Right lobe of liver (tissue), 6 donors: ENCODE measurements around the gene ADCY9. TPM values are rescaled to one million over a fixed set of nuclear protein-coding genes. Genes with fewer than 3 reads are reported as not detected.
A peak's percentile ranks its signal among the peaks of the same experiment; 100 is the strongest.
"Not testable (repeated sequence)": the region's sequence is repeated elsewhere in the genome, so short reads cannot be mapped to it uniquely, and the experiment has no call there.

Experiments used
- ATAC-seq, 4 donors: fragments of 200-7000 bp; cut with Tn5 transposase; one replicate each; pipeline ENCODE4 v1.9.1; 2020; ENCODE audit warnings: mild to moderate bottlenecking in 4 of 4, moderate library complexity in 4 of 4
- DNase-seq, 3 donors: peaks; one replicate each; pipeline ENCODE4 v3.0.0-alpha.2; 2020
- H3K27ac ChIP-seq, 3 donors: fragments of 200-600 bp; one replicate each; pipeline ENCODE4 v1.8.0; 2022
- H3K27me3 ChIP-seq, 2 donors: fragments of 200-600 bp; one replicate each; pipeline ENCODE4 v1.8.0; 2022
- H3K36me3 ChIP-seq, 4 donors: fragments of 200-600 bp; sonication (generic) in 1 of 4; one replicate each; pipeline versions ENCODE4 v1.5.1 to v1.8.0; 2017 to 2022; ENCODE audit warnings: control low read depth in 1 of 4
- H3K4me1 ChIP-seq, 4 donors: fragments of 200-600 bp; sonication (generic) in 1 of 4; one replicate each; pipeline versions ENCODE4 v1.5.1 to v1.8.0; 2017 to 2022; ENCODE audit warnings: control low read depth in 1 of 4
- H3K4me3 ChIP-seq, 3 donors: fragments of 200-600 bp; one replicate each; pipeline ENCODE4 v1.8.0; 2022
- H3K9me3 ChIP-seq, 4 donors: fragments of 200-600 bp; sonication (generic) in 1 of 4; one replicate each; pipeline versions ENCODE4 v1.5.1 to v1.8.0; 2017 to 2022; ENCODE audit warnings: control low read depth in 1 of 4
- CTCF ChIP-seq, 4 donors: fragments of 200-600 bp in 3 of 4; fragments of 450-650 bp in 1 of 4; IDR thresholded peaks; one replicate each; pipeline versions ENCODE4 v1.5.1 to v1.8.0; 2016 to 2022; ENCODE audit warnings: antibody characterized with exemption in 4 of 4, mild to moderate bottlenecking in 2 of 4
- POLR2A ChIP-seq: fragments of 450-650 bp; IDR thresholded peaks from one replicate; pipeline ENCODE4 v1.6.1; 2017; ENCODE audit warnings: antibody characterized with exemption, mild to moderate bottlenecking
- WGBS: methylation state at CpG from one replicate; pipeline ENCODE4 v1.1.6; 2018; ENCODE audit warnings: low coverage, low lambda C conversion rate; ENCODE audit not compliant: insufficient coverage; ENCODE audit errors: missing lambda C conversion rate; 5-methylcytosine and 5-hydroxymethylcytosine counted together
- intact Hi-C, 2 donors: fragments of 100-400 bp; cut with DNase I; formaldehyde crosslinking; loops; one replicate each; pipeline versions ENCODE4 v1.11.2 to v1.14.1; 2022
- total RNA-seq, 6 experiments: library from RNA; depleted of rRNA in 2 of 6; stranded (reverse); fragments of >200 nt in 2 of 6; fragmentation: NEBNext Ultra II Directional in 3 of 6; extraction: Animal tissue kit (Norgen Biotek cat#: 25700) in 3 of 6; gene quantifications; one replicate each; pipeline versions ENCODE4 v1.1.0 to v1.2.4, GENCODE V29; 2016 to 2023
- donor health status: DM: no; HTN: yes; CAD: no.
- donor health status: DM: no; HTN: no; CAD: no.
- donor health status: DM: no; HTN: no; CAD: no.
- donor health status: DM: no; HTN: yes; CAD: no.
- donor health status: DM: no; HTN: yes; CAD: no.

Gene ADCY9
- total RNA-seq, 6 experiments from 2014 or later, result 17.3 to 41.5 (median 25.6) TPM

DNA sequence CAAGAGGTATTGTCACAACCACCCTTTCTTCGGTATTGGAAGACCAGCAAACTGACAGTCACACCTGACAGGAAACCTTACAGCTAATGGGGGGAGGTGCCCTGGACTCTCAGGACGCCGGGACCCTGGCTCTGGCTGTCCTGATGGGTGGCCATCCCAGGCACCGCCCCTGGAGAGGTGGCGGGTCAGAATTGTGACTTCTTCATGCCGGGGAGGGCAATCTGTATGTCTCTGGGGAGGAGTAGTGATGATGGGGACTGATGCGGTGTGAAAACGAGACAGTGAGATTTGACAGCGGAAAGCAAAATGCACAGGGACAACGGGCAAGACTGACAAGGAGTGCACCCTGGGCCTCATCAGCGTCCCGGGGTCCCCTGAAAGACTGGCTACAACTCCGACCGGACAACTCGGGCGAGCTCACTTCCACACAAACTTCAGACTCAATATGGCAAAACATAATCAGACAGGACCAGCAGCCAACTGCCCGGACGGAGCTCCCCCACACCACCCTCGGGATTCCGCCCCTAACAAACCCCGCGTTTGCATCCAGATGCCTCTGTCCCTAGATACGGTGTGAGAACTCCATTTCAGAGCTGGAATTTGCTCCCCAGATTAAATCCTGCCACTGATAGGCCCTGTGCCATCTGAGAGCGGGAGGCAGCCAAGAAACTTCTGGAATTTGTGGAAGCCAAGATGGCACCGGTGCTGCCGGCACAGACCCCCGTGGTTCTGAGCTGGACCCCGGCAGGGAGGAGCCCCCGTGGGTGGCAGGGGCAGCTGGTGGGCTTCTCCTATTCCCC, 152.2 kb downstream of the ADCY9 start:
- no peak overlapping the region for H3K4me3 ChIP-seq
- no peaks in the 10 kb centered on the region for H3K27me3 ChIP-seq
- no peaks in the 10 kb centered on the region for H3K4me1 ChIP-seq
- ATAC-seq, result no peak
- intact Hi-C loops, result no loop called here
- no peak for DNase-seq
- WGBS, result 79% methylated on average over 13 of the region's 29 CpGs
- no peaks in the 10 kb centered on the region for H3K9me3 ChIP-seq
- H3K36me3 ChIP-seq, result peaks cover 0 to 6% (median 0%) of the 10 kb centered on the region in 4 donors
- TF ChIP-seq POLR2A (no peak), CTCF (IDR thresholded peaks at IDR 0.05) (no peak)
- H3K27ac ChIP-seq, result no peak overlapping the region

- intact Hi-C loops, result no loop called here
- DNase-seq (no peak), ATAC-seq (no peak)
- H3K9me3 ChIP-seq, result no peaks in the 10 kb centered on the region
- no peak overlapping the region for H3K27ac ChIP-seq
- WGBS, result 59% methylated on average over 17 of the region's 17 CpGs
- no peaks in the 10 kb centered on the region for H3K4me1 ChIP-seq
- no peaks in the 10 kb centered on the region for H3K27me3 ChIP-seq
- no peak overlapping the region for H3K4me3 ChIP-seq
- peaks cover 0 to 6% (median 0%) of the 10 kb centered on the region in 4 donors for H3K36me3 ChIP-seq
- no peak for TF ChIP-seq CTCF (IDR thresholded peaks at IDR 0.05)
- TF ChIP-seq POLR2A, result no peak
Measured at GRCh38 chr16:3963203-3963602, 153.0 kb downstream of the ADCY9 start.

GRCh38 chr16:3961449-3961849, 154.8 kb downstream of the ADCY9 start:
- H3K4me3 ChIP-seq, result peak overlapping the region in 1 of 3 donors; percentile 52
- H3K9me3 ChIP-seq, result no peaks in the 10 kb centered on the region
- WGBS, result 66% methylated on average over 4 of the region's 11 CpGs
- peak in 2 of 4 donors; percentile 13 to 45 for ATAC-seq
- H3K27ac ChIP-seq, result peak overlapping the region in 2 of 3 donors; percentile 5 to 57
- H3K4me1 ChIP-seq, result no peaks in the 10 kb centered on the region
- no peaks in the 10 kb centered on the region for H3K27me3 ChIP-seq
- H3K36me3 ChIP-seq, result peaks cover 0 to 5% (median 0%) of the 10 kb centered on the region in 4 donors
- TF ChIP-seq POLR2A (no peak), CTCF (IDR thresholded peaks at IDR 0.05) (no peak)
- no peak for DNase-seq
- intact Hi-C loops, result no loop called here

- 37% methylated on average over 14 of the region's 14 CpGs for WGBS
- Histone ChIP-seq H3K27ac (peak overlapping the region; percentile 5 to 57 (median 49)), H3K4me3 (peak overlapping the region; percentile 4 to 55 (median 52))
- H3K9me3 ChIP-seq, H3K27me3 ChIP-seq, H3K36me3 ChIP-seq, DNase-seq, H3K4me1 ChIP-seq, intact Hi-C loops: not testable (repeated sequence)
- peak in 3 of 4 donors; percentile 17 to 33 (median 29) for ATAC-seq
Measured at GRCh38 chr16:3959926-3960590, 156.2 kb downstream of the ADCY9 start.

- WGBS, result 69% methylated on average over 3 of the region's 3 CpGs
- ATAC-seq (peak in 1 of 4 donors; percentile 8), DNase-seq (no peak)
- TF ChIP-seq POLR2A (no peak), CTCF (IDR thresholded peaks at IDR 0.05) (no peak)
- Histone ChIP-seq H3K27ac (no peak overlapping the region), H3K9me3 (no peaks in the 10 kb centered on the region), H3K27me3 (no peaks in the 10 kb centered on the region), H3K36me3 (no peaks in the 10 kb centered on the region), H3K4me1 (no peaks in the 10 kb centered on the region), H3K4me3 (no peak overlapping the region)
- intact Hi-C loops, result no loop called here
Measured at GRCh38 chr16:3959148-3959547, 157.1 kb downstream of the ADCY9 start.
